Astrocyte (in vitro differentiated cells and primary cell): Measurements from ENCODE around the gene PPP2R3A.

Experiments
- CTCF ChIP-seq: IDR thresholded peaks from 2 replicates; pipeline ENCODE4 v1.5.1; 2011; ENCODE audit warnings: low read depth, mild to moderate bottlenecking, inconsistent platforms, low read length, moderate library complexity; ENCODE audit not compliant: insufficient read depth
- EZH2 ChIP-seq: IDR thresholded peaks from 2 replicates; pipeline ENCODE4 v1.6.1; 2012; ENCODE audit warnings: mild to moderate bottlenecking, low read length, inconsistent platforms; ENCODE audit not compliant: insufficient read depth

GRCh38 chr3:135964160-135964955 lies 1.2 kb upstream of the PPP2R3A start:
- no peak for TF ChIP-seq CTCF
- no peak for TF ChIP-seq EZH2
